HG03575 (cell line): ENCODE measurements around the gene UFM1.
A peak's percentile ranks its signal among the peaks of the same experiment; 100 is the strongest.
"Not testable (repeated sequence)": the region's sequence is repeated elsewhere in the genome, so short reads cannot be mapped to it uniquely, and the experiment has no call there.

Experiments
- ATAC-seq: cut with Tn5 transposase; IDR thresholded peaks from one replicate; pipeline ENCODE4 v1.9.1; 2021; ENCODE audit not compliant: unreplicated experiment, insufficient number of reproducible peaks, low FRiP score; ENCODE audit errors: extremely low read depth

UFM1 gene

GRCh38 chr13:38349390-38350113 is at the start of gene UFM1:
UFM1 (plus strand) TSS chr13:38349851; CDS start chr13:38349920, 69 bp downstream.
- peak; percentile 80 for ATAC-seq

- ATAC-seq = no peak
Measured at GRCh38 chr13:38301236-38301635, 48.4 kb upstream of the UFM1 start.

- ATAC-seq = no peak
Measured at GRCh38 chr13:38303816-38304320, 45.8 kb upstream of the UFM1 start.

DNA sequence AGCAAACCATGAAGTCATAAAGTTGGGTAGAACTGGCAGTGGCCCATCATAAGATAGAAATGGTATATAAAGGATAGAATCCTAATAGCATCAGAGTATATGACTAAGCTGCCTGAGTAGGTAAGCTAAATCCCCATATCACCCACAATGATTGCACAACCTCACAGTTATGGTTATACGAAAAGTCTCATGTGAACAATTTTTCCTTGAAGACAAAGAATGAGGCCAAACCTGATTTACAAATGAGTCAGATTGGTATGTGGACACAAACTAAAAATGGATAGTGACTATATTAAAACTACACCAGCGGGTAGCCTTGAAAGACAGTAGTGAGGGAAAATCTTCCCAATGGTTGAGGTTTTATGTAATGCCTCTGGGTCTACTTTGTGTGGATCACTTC is 40.9 kb upstream of the UFM1 start:
- no peak for ATAC-seq

DNA sequence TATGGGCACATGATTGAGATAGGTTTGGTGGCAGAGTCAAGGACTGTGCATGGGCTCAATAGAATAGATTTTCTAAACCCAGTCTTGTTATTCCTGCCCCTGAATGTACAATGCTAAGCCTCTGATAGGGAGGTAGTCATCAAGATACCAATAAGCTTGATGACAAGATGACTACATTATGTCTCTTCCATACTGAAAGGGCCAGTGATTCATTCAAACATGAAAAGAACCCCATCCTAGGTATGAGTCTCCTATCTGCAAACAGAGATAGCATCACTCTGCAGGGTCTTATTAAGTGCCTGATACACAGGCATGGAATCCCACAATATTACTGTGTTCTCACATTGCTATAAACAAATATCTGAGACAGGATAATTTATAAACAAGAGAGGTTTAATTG is 40.3 kb upstream of the UFM1 start:
- no peak for ATAC-seq

DNA sequence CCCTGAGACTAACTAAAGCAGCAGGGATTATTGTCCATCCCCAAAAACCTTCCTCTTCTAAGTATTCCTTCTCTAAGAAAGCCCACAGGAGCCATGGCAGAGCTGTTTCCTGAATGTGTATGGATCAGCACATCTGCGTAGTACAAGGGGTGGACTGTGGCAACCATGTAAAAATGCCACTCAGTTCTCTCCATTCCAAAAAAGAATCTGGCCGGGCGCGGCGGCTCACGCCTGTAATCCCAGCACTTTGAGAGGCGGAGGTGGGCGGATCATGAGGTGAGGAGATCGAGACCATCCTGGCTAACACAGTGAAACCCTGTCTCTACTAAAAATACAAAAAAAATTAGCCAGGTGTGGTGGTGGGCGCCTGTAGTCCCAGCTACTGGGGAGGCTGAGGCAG is 38.5 kb upstream of the UFM1 start:
- not testable (repeated sequence) for ATAC-seq

DNA sequence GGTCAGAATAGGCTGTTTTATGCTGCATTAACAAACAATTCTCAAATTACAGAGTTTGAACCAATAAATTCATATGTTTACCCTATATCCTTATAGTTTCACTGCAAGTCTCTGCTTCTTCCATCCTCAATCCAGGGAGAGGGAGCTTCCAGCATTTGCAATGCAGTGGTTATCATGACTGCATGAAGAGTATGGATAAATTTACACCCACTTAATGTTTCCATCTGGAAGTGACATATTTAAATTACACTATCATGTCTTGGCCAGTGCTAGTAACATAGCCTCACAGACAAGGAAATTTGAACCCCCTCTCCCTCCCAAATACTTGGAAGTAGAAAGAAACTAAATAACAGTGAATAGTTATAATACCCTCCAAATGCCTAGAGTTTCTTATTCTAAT is 33.5 kb upstream of the UFM1 start:
- ATAC-seq = no peak

DNA sequence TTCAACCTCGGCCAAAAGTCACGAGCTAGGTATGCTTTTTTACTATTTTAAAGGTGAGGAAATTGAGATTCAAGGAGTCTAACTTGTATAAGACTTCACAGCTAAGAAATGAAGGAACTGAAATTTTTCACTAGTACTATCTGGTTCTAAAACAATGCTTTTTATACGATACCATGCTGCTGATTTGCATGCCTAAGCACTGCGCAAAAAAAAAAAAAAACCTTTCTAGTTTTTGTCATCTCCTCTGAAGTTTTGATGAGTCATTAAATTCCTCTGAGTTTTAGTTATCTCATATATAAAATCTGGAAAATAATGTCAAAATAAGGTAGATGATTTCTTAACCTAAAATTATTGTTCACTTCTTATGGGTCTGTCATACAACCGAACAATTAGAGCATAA is 28.0 kb upstream of the UFM1 start:
- no peak for ATAC-seq

GRCh38 chr13:38325426-38325825 is 24.2 kb upstream of the UFM1 start:
- no peak for ATAC-seq

DNA sequence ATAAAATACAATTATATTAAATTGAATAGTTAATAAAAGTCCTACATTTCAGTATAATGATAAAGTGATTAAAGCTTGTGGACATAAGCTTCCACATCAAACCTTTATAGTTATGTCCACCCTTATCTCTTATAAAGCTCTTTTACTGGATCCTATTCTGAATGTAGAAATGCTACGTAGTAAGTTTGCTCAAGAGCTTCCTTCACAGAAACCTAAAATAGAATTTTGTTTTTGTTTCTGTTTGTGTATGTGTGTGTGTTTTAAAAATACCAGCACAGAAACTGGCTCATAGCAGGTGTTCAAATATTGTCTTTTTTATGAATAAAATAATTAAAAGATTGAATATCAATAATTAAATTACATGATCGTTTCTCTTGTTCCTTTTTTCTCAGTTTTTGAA is 21.0 kb upstream of the UFM1 start:
- no peak for ATAC-seq

- ATAC-seq = no peak
Measured at GRCh38 chr13:38334845-38335244, 14.8 kb upstream of the UFM1 start.

GRCh38 chr13:38338089-38338488 is 11.6 kb upstream of the UFM1 start:
- no peak for ATAC-seq

DNA sequence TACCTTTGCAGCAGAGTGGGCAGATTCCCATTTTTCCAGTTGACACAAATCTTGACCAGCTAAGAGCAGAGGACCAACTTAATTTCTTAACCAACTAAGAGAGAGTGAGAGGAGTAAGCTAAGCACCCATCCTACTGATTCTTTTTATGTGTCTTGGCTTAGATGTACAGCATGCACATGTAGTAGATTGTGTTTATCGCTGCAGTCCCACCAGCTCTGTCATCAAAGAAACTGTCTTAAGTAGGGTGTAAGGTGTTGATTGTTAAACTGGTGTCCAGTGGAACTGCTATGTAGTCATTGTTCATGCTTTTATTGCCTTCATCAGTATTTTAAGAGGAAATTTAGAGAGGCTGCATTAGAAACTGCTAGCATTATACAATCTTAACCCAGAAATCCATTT is 9.0 kb upstream of the UFM1 start:
- no peak for ATAC-seq

GRCh38 chr13:38341149-38341692 is 8.4 kb upstream of the UFM1 start:
- no peak for ATAC-seq

GRCh38 chr13:38346764-38347163 is 2.9 kb upstream of the UFM1 start:
- no peak for ATAC-seq

GRCh38 chr13:38348861-38349389 is 726 bp upstream of the UFM1 start:
- ATAC-seq = peak; percentile 12

GRCh38 chr13:38350114-38350617 is 515 bp downstream of the UFM1 start:
- peak; percentile 12 for ATAC-seq

GRCh38 chr13:38355595-38356119 is 6.0 kb downstream of the UFM1 start:
- ATAC-seq = no peak

GRCh38 chr13:38358684-38359083 is 9.0 kb downstream of the UFM1 start:
- no peak for ATAC-seq
